ENCODE results near the gene RNF145.

Gene RNF145

GRCh38 chr5:159131951-159132350, 77.4 kb downstream of the RNF145 start:
- in situ Hi-C loops (cut with HindIII; ENCODE audit: low sequenced_read_pairs), result loop anchor here (10.0 kb wide), 1 partner anchor 1327 kb away; no protein-coding TSS in a partner anchor
- TF ChIP-seq CTCF (IDR thresholded peaks at IDR 0.05; ENCODE audit: low read depth, low read length, missing control alignments), result no peak

GRCh38 chr5:159130871-159131270, 78.5 kb downstream of the RNF145 start:
- in situ Hi-C loops (cut with HindIII; ENCODE audit: low sequenced_read_pairs), result loop anchor here (10.0 kb wide), 1 partner anchor 1326 kb away; no protein-coding TSS in a partner anchor
- no peak for TF ChIP-seq CTCF (IDR thresholded peaks at IDR 0.05; ENCODE audit: low read depth, low read length, missing control alignments)
- no peak overlapping the region for H3K4me3 ChIP-seq (ENCODE audit: low read depth, low read length)
- DNase-seq (ENCODE audit: low read depth), result no peak

More at GRCh38 chr5:159131951-159132350, 77.4 kb downstream of the RNF145 start:
- no peak overlapping the region for H3K4me3 ChIP-seq (ENCODE audit: low read depth, low read length)
- DNase-seq (ENCODE audit: low read depth), result no peak

- H3K4me3 ChIP-seq (ENCODE audit: low read depth, low read length), result no peak overlapping the region
- in situ Hi-C loops (cut with HindIII; ENCODE audit: low sequenced_read_pairs), result loop anchor here (5.0 kb wide), 1 partner anchor 956 kb away; no protein-coding TSS in a partner anchor
- DNase-seq (ENCODE audit: low read depth), result no peak
- no peak for TF ChIP-seq CTCF (IDR thresholded peaks at IDR 0.05; ENCODE audit: low read depth, low read length, missing control alignments)
These were observed 81.2 kb downstream of the RNF145 start for GRCh38 chr5:159128070-159128541.

- H3K4me3 ChIP-seq (ENCODE audit: low read depth, low read length), result no peak overlapping the region
- no peak for TF ChIP-seq CTCF (IDR thresholded peaks at IDR 0.05; ENCODE audit: low read depth, low read length, missing control alignments)
- DNase-seq (ENCODE audit: low read depth), result no peak
- in situ Hi-C loops (cut with HindIII; ENCODE audit: low sequenced_read_pairs), result no loop called here
These were observed 85.7 kb downstream of the RNF145 start for GRCh38 chr5:159123700-159124099.

GRCh38 chr5:159123189-159123588, 86.2 kb downstream of the RNF145 start:
- no peak for DNase-seq (ENCODE audit: low read depth)
- TF ChIP-seq CTCF (IDR thresholded peaks at IDR 0.05; ENCODE audit: low read depth, low read length, missing control alignments), result no peak
- in situ Hi-C loops (cut with HindIII; ENCODE audit: low sequenced_read_pairs), result no loop called here
- no peak overlapping the region for H3K4me3 ChIP-seq (ENCODE audit: low read depth, low read length)

GRCh38 chr5:159121061-159121460, 88.3 kb downstream of the RNF145 start:
- no peak for DNase-seq (ENCODE audit: low read depth)
- no peak for TF ChIP-seq CTCF (IDR thresholded peaks at IDR 0.05; ENCODE audit: low read depth, low read length, missing control alignments)
- no peak overlapping the region for H3K4me3 ChIP-seq (ENCODE audit: low read depth, low read length)
- in situ Hi-C loops (cut with HindIII; ENCODE audit: low sequenced_read_pairs), result no loop called here

All from astrocyte of the cerebellum (primary cell).